GM12875 (cell line): ENCODE data around the gene UNC119.
A peak's percentile ranks its signal among the peaks of the same experiment; 100 is the strongest.

Experiments used
- H3K4me3 ChIP-seq: one replicate; pipeline ENCODE4 v1.5.1; 2011; ENCODE audit warnings: low read depth, low read length, control low read depth
- CTCF ChIP-seq: IDR thresholded peaks from 2 replicates; pipeline ENCODE4 v1.5.1; 2011; ENCODE audit warnings: low read depth, mild to moderate bottlenecking, control low read depth, inconsistent platforms, low read length, moderate library complexity, borderline replicate concordance; ENCODE audit not compliant: insufficient read depth

UNC119 gene

GRCh38 chr17:28552176-28552999 is at the start of gene UNC119:
TSS of gene UNC119 (minus strand) at chr17:28552624. CDS start at chr17:28552557, 67 bp downstream.
- TF ChIP-seq CTCF = no peak
- H3K4me3 ChIP-seq = peak within 1 kb of the TSS; percentile 87

GRCh38 chr17:28599311-28600184 is 47.1 kb upstream of the UNC119 start:
- peak overlapping the region; percentile 96 for H3K4me3 ChIP-seq
- TF ChIP-seq CTCF = no peak

- no peak for TF ChIP-seq CTCF
- H3K4me3 ChIP-seq = peak within 1 kb of the TSS; percentile 96
Observed at GRCh38 chr17:28598799-28599310, 46.4 kb upstream of the UNC119 start, which contains the start of gene SPAG5. TSS of gene SPAG5 (minus strand) at chr17:28599025. CDS start at chr17:28598946, 79 bp downstream.

GRCh38 chr17:28598389-28598788 is 46.0 kb upstream of the UNC119 start:
- no peak for TF ChIP-seq CTCF
- peak overlapping the region; percentile 96 for H3K4me3 ChIP-seq

GRCh38 chr17:28597606-28598383 is 45.4 kb upstream of the UNC119 start:
- H3K4me3 ChIP-seq = peak overlapping the region; percentile 96
- no peak for TF ChIP-seq CTCF

- TF ChIP-seq CTCF = no peak
- H3K4me3 ChIP-seq = no peak overlapping the region
Observed at GRCh38 chr17:28592260-28592659, 39.8 kb upstream of the UNC119 start.
